Body of pancreas (tissue), 4 donors: Measurements from ENCODE around the gene ELF2.

Source experiments
- CTCF ChIP-seq, 7 experiments: fragments of 450-650 bp in 4 of 7; fragments of 200-600 bp in 3 of 7; sonication (generic) in 3 of 7; IDR thresholded peaks; one replicate each; pipeline ENCODE4 v1.5.1; 2016 to 2019; ENCODE audit warnings: antibody characterized with exemption in 7 of 7
- POLR2A ChIP-seq, 3 donors: fragments of 450-650 bp; IDR thresholded peaks; one replicate each; pipeline ENCODE4 v1.6.1; 2016; ENCODE audit warnings: antibody characterized with exemption in 3 of 3, mild to moderate bottlenecking in 2 of 3

GRCh38 chr4:139170932-139171331 is 6.1 kb downstream of the ELF2 start:
- TF ChIP-seq CTCF (IDR thresholded peaks at IDR 0.05): no peak
- TF ChIP-seq POLR2A (IDR thresholded peaks at IDR 0.05): no peak
